ENCODE results near the gene MSRB3. TPM values are rescaled to one million over a fixed set of nuclear protein-coding genes. Genes with fewer than 3 reads are reported as not detected.

The MSRB3 gene
- total RNA-seq, 1 experiment from 2014 or later = 1.8 TPM

DNA sequence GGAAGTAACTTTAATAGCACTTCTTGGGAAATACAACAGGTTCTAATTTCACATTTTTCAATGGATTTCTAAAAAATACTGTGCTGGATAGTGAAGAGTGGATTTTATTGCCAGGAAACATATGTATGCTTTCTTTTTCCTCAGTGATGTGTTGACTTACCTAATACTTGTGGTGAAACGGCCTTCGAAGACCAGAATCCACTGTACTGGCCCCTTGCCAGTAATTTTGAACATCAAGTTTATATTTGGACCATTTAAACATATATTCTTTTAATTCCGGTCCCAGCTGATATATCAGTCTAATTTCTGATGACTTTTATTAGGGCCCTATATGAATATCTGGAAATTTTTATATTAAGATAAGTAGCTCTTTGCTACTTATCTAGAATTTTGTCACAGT, 1.8 kb downstream of the MSRB3 start (continued):
- TF ChIP-seq, protein P1, sequence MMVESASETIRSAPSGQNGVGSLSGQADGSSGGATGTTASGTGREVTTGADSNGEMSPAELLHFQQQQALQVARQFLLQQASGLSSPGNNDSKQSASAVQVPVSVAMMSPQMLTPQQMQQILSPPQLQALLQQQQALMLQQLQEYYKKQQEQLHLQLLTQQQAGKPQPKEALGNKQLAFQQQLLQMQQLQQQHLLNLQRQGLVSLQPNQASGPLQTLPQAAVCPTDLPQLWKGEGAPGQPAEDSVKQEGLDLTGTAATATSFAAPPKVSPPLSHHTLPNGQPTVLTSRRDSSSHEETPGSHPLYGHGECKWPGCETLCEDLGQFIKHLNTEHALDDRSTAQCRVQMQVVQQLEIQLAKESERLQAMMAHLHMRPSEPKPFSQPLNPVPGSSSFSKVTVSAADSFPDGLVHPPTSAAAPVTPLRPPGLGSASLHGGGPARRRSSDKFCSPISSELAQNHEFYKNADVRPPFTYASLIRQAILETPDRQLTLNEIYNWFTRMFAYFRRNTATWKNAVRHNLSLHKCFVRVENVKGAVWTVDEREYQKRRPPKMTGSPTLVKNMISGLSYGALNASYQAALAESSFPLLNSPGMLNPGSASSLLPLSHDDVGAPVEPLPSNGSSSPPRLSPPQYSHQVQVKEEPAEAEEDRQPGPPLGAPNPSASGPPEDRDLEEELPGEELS (CRISPR knock-in tag; IDR thresholded peaks at IDR 0.05) = no peak
- no peak for TF ChIP-seq ATF6 (CRISPR knock-in tag; IDR thresholded peaks at IDR 0.05)
- TF ChIP-seq, protein P2, sequence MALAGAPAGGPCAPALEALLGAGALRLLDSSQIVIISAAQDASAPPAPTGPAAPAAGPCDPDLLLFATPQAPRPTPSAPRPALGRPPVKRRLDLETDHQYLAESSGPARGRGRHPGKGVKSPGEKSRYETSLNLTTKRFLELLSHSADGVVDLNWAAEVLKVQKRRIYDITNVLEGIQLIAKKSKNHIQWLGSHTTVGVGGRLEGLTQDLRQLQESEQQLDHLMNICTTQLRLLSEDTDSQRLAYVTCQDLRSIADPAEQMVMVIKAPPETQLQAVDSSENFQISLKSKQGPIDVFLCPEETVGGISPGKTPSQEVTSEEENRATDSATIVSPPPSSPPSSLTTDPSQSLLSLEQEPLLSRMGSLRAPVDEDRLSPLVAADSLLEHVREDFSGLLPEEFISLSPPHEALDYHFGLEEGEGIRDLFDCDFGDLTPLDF (CRISPR knock-in tag; IDR thresholded peaks at IDR 0.05) = no peak
- no peak for TF ChIP-seq SMAD3 (CRISPR knock-in tag; IDR thresholded peaks at IDR 0.05; ENCODE audit: borderline replicate concordance)
- no peak for TF ChIP-seq SP1 (CRISPR knock-in tag; conservative IDR thresholded peaks at IDR 0.05)
- no peak for TF ChIP-seq ZNF532 (CRISPR knock-in tag; IDR thresholded peaks at IDR 0.05; ENCODE audit: borderline replicate concordance)

GRCh38 chr12:65282840-65283239, 4.4 kb downstream of the MSRB3 start:
- POLR2A ChIA-PET = no interaction called here
- H3K4me1 Mint-ChIP-seq = peaks cover 8% of the 10 kb centered on the region; the same call in 1 of the 2 replicates
- H3K9me3 Mint-ChIP-seq = no peaks in the 10 kb centered on the region
- TF ChIP-seq ZBTB21 (CRISPR knock-in tag; IDR thresholded peaks at IDR 0.05; ENCODE audit: borderline replicate concordance) (no peak), NR3C1 (CRISPR knock-in tag; conservative IDR thresholded peaks at IDR 0.05; ENCODE audit: low read depth) (no peak), NFATC4 (CRISPR knock-in tag; IDR thresholded peaks at IDR 0.05) (no peak), RORB (CRISPR knock-in tag; IDR thresholded peaks at IDR 0.05) (no peak), ZSCAN18 (CRISPR knock-in tag; IDR thresholded peaks at IDR 0.05) (no peak), ZNF671 (CRISPR knock-in tag; IDR thresholded peaks at IDR 0.05) (no peak)
- TF ChIP-seq, protein P3, sequence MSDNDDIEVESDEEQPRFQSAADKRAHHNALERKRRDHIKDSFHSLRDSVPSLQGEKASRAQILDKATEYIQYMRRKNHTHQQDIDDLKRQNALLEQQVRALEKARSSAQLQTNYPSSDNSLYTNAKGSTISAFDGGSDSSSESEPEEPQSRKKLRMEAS (CRISPR knock-in tag; IDR thresholded peaks at IDR 0.05) = no peak
- TF ChIP-seq, protein P4, sequence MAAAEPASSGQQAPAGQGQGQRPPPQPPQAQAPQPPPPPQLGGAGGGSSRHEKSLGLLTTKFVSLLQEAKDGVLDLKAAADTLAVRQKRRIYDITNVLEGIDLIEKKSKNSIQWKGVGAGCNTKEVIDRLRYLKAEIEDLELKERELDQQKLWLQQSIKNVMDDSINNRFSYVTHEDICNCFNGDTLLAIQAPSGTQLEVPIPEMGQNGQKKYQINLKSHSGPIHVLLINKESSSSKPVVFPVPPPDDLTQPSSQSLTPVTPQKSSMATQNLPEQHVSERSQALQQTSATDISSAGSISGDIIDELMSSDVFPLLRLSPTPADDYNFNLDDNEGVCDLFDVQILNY (CRISPR knock-in tag; IDR thresholded peaks at IDR 0.05) = no peak
- CTCF ChIA-PET = interaction anchor here (0.8 to 1.2 kb wide), 2 partner anchors 19 to 399 kb away, joined by 3 to 4 read pairs; no protein-coding TSS in a partner anchor
- DNase-seq (ENCODE audit: low spot score) (no peak), ATAC-seq (no peak)
- no peak overlapping the region for H3K4me3 Mint-ChIP-seq
- no peak overlapping the region for H3K27ac Mint-ChIP-seq
- peaks cover 33% of the 10 kb centered on the region for H3K27me3 Mint-ChIP-seq (ENCODE audit: low read depth)
- no peaks in the 10 kb centered on the region for H3K36me3 Mint-ChIP-seq
